OCI-LY7 (cell line): ENCODE data around the gene SDR39U1. TPM values are rescaled to one million over a fixed set of nuclear protein-coding genes. Genes with fewer than 3 reads are reported as not detected.

Source experiments
- BruUV-seq: library from RNA; stranded (reverse); fragments of 400-500 nt; replicated peaks from 2 replicates; lab custom pipeline; 2021; lab: Mats Ljungman, UMichigan
- CTCF ChIA-PET: fragments of 300-600 bp; sonication (Branson Sonifier 250); formaldehyde crosslinking; loops from one replicate; lab custom pipeline; 2022; ENCODE audit warnings: antibody characterized with exemption; ENCODE audit not compliant: unreplicated experiment; lab: Charles Lee
- POLR2A ChIA-PET: fragments of 300-600 bp; sonication (Branson Sonifier 250); formaldehyde crosslinking; loops from one replicate; lab custom pipeline; 2022; ENCODE audit warnings: antibody characterized with exemption; lab: Charles Lee
- DNase-seq: peaks from one replicate; pipeline ENCODE4 v3.0.0-alpha.2; 2015; ENCODE audit warnings: low spot score
- H2AFZ ChIP-seq: fragments of 200-600 bp; sonication (generic), shearing (Covaris generic); 2 replicates; pipeline ENCODE4 v1.6.1; 2014; ENCODE audit warnings: mild to moderate bottlenecking, antibody characterized with exemption, low read length, moderate library complexity
- H3K27ac ChIP-seq: fragments of 200-600 bp; sonication (generic); 2 replicates; pipeline ENCODE4 v1.5.1; 2014; ENCODE audit warnings: mixed run types, low read depth, mild to moderate bottlenecking, moderate library complexity, low read length, inconsistent platforms; ENCODE audit not compliant: poor library complexity, severe bottlenecking
- H3K36me3 ChIP-seq: fragments of 200-600 bp; sonication (generic); 2 replicates; pipeline ENCODE4 v1.6.1; 2014; ENCODE audit warnings: mild to moderate bottlenecking, antibody characterized with exemption, low read length, moderate library complexity, mixed read lengths; ENCODE audit not compliant: insufficient read depth
- H3K4me1 ChIP-seq: fragments of 200-600 bp; sonication (generic); 2 replicates; pipeline ENCODE4 v1.5.1; 2014; ENCODE audit warnings: mild to moderate bottlenecking, low read length; ENCODE audit not compliant: insufficient read depth, poor library complexity, severe bottlenecking
- H3K4me2 ChIP-seq: fragments of 200-600 bp; sonication (generic); 2 replicates; pipeline ENCODE4 v1.6.1; 2014; ENCODE audit warnings: mild to moderate bottlenecking, low read length
- H3K4me3 ChIP-seq: fragments of 200-600 bp; sonication (generic); 2 replicates; pipeline ENCODE4 v1.5.1; 2014; ENCODE audit warnings: mild to moderate bottlenecking, low read depth, low read length; ENCODE audit not compliant: poor library complexity, severe bottlenecking
- H3K79me2 ChIP-seq: fragments of 200-600 bp; sonication (generic); 2 replicates; pipeline ENCODE4 v1.6.1; 2016; ENCODE audit warnings: low read depth, mild to moderate bottlenecking, low read length, moderate library complexity, mixed read lengths; ENCODE audit not compliant: insufficient read depth
- H3K9me2 ChIP-seq: fragments of 200-600 bp; sonication (generic); 2 replicates; pipeline ENCODE4 v1.6.1; 2016; ENCODE audit warnings: mild to moderate bottlenecking, low read length, mixed read lengths; ENCODE audit not compliant: insufficient read depth
- H3K9me3 ChIP-seq: fragments of 200-600 bp; sonication (generic); 2 replicates; pipeline ENCODE4 v1.6.1; 2014; ENCODE audit warnings: mild to moderate bottlenecking, mixed run types, low read length, mixed read lengths
- H4K20me1 ChIP-seq: fragments of 200-600 bp; sonication (generic); 2 replicates; pipeline ENCODE4 v1.6.1; 2014; ENCODE audit warnings: mild to moderate bottlenecking, antibody characterized with exemption, low read length, moderate library complexity, mixed read lengths; ENCODE audit not compliant: insufficient read depth
- EZH2phosphoT487 ChIP-seq: fragments of 200-600 bp; sonication (generic); IDR thresholded peaks from 2 replicates; pipeline ENCODE4 v1.6.1; 2018; ENCODE audit warnings: low read depth, borderline replicate concordance, mild to moderate bottlenecking, mixed run types, antibody characterized with exemption, low read length, moderate library complexity, mixed read lengths
- intact Hi-C: fragments of 100-400 bp; cut with micrococcal nuclease; formaldehyde crosslinking; loops from one replicate; pipeline ENCODE4 v1.10.0; 2022; ENCODE audit not compliant: unreplicated experiment
- total RNA-seq, 2 experiments: library from RNA; depleted of rRNA in 1 of 2; stranded (reverse); fragments of >200 nt in 1 of 2; shearing (Covaris generic) in 1 of 2; gene quantifications; 2 replicates each; pipeline ENCODE4 v1.2.3, GENCODE V29; 2014 to 2022
- TF ChIP-seq, protein P1 (sequence below): fragments of 200-600 bp; sonication (generic); conservative IDR thresholded peaks from 2 replicates; pipeline ENCODE4 v1.5.1; 2014; ENCODE audit warnings: mild to moderate bottlenecking, antibody characterized with exemption, low read length, moderate library complexity, mixed read lengths

Gene SDR39U1
- total RNA-seq, 2 experiments from 2014 or later = 51.4 to 103 TPM

DNA sequence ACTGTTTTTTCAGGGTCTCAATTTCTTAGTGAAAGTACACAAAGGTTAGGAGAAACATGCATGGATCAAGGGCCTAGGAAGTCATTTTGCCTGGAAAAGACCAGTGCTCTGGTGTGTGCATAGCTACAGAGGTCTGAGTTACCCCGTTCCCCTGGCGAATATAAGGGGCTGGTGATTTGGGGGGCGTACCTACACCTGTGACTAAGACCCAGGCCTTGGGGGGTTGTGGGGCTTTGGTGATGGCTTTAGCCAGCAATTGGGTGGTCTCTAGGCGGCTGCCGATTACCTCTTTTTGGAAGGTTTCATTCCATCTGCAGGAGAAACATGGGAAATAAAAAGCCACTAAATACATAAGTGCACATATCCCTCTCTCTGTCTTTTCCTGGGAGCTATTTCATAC lies 1.1 kb downstream of the SDR39U1 start:
- BruUV-seq = TSS peak; percentile 66
- Histone ChIP-seq H3K79me2 (peaks cover 21% of the 10 kb centered on the region; the same call in 1 of the 2 replicates), H3K27ac (peak overlapping the region; percentile 78), H3K9me2 (no peaks in the 10 kb centered on the region), H2AFZ (no peak overlapping the region; the same call in 1 of the 2 replicates), H3K4me1 (peaks cover 37% of the 10 kb centered on the region), H3K36me3 (peaks cover 49% of the 10 kb centered on the region), H3K9me3 (no peaks in the 10 kb centered on the region), H4K20me1 (no peaks in the 10 kb centered on the region), H3K4me2 (peak overlapping the region; percentile 93), H3K4me3 (peak overlapping the region; percentile 83)
- CTCF ChIA-PET = interaction anchor here (0.5 to 1.5 kb wide), 5 partner anchors 10 to 351 kb away, joined by 3 to 10 read pairs (median 6); no protein-coding TSS in a partner anchor
- POLR2A ChIA-PET = interaction anchor here (0.8 to 2.3 kb wide), 11 partner anchors 8 to 228 kb away, joined by 3 to 9 read pairs (median 4); partner anchors contain the start of genes RIPK3 and TINF2
- no peak for DNase-seq
- TF ChIP-seq EZH2phosphoT487 = no peak
- TF ChIP-seq, protein P1, sequence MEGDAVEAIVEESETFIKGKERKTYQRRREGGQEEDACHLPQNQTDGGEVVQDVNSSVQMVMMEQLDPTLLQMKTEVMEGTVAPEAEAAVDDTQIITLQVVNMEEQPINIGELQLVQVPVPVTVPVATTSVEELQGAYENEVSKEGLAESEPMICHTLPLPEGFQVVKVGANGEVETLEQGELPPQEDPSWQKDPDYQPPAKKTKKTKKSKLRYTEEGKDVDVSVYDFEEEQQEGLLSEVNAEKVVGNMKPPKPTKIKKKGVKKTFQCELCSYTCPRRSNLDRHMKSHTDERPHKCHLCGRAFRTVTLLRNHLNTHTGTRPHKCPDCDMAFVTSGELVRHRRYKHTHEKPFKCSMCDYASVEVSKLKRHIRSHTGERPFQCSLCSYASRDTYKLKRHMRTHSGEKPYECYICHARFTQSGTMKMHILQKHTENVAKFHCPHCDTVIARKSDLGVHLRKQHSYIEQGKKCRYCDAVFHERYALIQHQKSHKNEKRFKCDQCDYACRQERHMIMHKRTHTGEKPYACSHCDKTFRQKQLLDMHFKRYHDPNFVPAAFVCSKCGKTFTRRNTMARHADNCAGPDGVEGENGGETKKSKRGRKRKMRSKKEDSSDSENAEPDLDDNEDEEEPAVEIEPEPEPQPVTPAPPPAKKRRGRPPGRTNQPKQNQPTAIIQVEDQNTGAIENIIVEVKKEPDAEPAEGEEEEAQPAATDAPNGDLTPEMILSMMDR = no peak
- intact Hi-C loops = loop anchor here (10.0 kb wide), 1 partner anchor 887 kb away; the partner anchor contains the start of genes THTPA and ZFHX2

DNA sequence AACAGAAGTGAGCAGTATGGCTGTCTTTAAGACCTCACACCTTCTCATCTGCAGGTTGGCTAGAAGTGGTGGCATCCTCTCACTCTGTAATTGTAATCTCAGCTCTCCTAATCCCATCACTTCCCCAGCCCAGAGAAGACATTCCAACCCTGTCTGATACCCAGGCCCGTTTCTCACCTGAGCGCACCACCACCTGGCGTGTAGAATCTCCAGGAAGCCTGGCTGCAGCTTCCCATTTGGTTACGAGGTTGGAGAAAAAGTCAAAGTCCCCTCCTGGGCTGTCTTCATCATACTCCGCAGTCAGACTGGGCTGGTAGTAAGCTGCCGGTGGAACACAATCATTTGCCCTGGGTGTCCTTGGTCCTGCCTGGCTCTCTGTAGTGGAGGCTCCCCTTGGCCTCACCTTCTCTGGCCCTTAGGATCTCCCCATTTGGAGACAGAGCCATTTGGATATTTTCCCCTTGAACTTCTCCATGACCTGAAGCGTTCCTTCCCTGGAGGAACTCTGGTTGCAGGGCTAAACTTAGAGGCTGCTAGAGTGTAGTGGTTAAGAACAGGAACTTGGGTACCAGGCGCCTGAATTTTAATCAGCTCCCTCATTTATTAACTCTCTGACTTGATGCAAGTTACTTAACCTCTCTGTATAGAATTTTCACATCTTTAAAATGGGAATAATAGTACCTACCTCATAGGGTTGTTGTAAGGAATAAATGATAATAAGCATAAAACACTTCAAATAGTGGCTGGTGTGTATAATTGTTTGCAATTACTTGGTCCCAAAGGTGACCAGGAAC lies 1.8 kb downstream of the SDR39U1 start:
- no peak overlapping the region for H3K27ac ChIP-seq

More for the DNA sequence above, 1.8 kb downstream of the SDR39U1 start:
- Histone ChIP-seq H4K20me1 (no peaks in the 10 kb centered on the region), H3K9me2 (no peaks in the 10 kb centered on the region), H3K4me2 (peak overlapping the region; percentile 93), H3K4me1 (peaks cover 44% of the 10 kb centered on the region), H3K79me2 (peaks cover 21% of the 10 kb centered on the region; the same call in 1 of the 2 replicates), H3K4me3 (peak overlapping the region; percentile 83), H3K9me3 (no peaks in the 10 kb centered on the region), H3K36me3 (peaks cover 49% of the 10 kb centered on the region), H2AFZ (no peak overlapping the region)
- TF ChIP-seq, protein P1 = no peak
- TF ChIP-seq EZH2phosphoT487 = no peak
- POLR2A ChIA-PET = interaction anchor here (0.8 to 1.7 kb wide), 6 partner anchors 9 to 82 kb away, joined by 4 to 9 read pairs (median 4); no protein-coding TSS in a partner anchor
- BruUV-seq = no TSS peak
- no peak for DNase-seq
- intact Hi-C loops = loop anchor here (10.0 kb wide), 1 partner anchor 886 kb away; the partner anchor contains the start of genes THTPA and ZFHX2
- CTCF ChIA-PET = interaction anchor here (1.5 kb wide), 1 partner anchor 9 kb away, joined by 10 read pairs; no protein-coding TSS in a partner anchor
